Measurements from ENCODE around the gene RNF4.

The RNF4 gene

GRCh38 chr4:2489841-2490552 lies 21.1 kb downstream of the RNF4 start:
- TF ChIP-seq CTCF (conservative IDR thresholded peaks at IDR 0.05; ENCODE audit: low read length): no peak
- peak; percentile 23 for DNase-seq (ENCODE audit: low read depth)
- no peak overlapping the region for H3K4me3 ChIP-seq (ENCODE audit: low read length)

GRCh38 chr4:2492970-2493369 lies 24.1 kb downstream of the RNF4 start:
- no peak for DNase-seq (ENCODE audit: low read depth)
- no peak overlapping the region for H3K4me3 ChIP-seq (ENCODE audit: low read length)
- no peak for TF ChIP-seq CTCF (conservative IDR thresholded peaks at IDR 0.05; ENCODE audit: low read length)

- DNase-seq (ENCODE audit: low read depth): no peak
- H3K4me3 ChIP-seq (ENCODE audit: low read length): no peak overlapping the region
- no peak for TF ChIP-seq CTCF (conservative IDR thresholded peaks at IDR 0.05; ENCODE audit: low read length)
These were observed 26.1 kb downstream of the RNF4 start for GRCh38 chr4:2494992-2495391.

GRCh38 chr4:2497324-2497723 lies 28.4 kb downstream of the RNF4 start:
- DNase-seq (ENCODE audit: low read depth): no peak
- no peak for TF ChIP-seq CTCF (conservative IDR thresholded peaks at IDR 0.05; ENCODE audit: low read length)
- H3K4me3 ChIP-seq (ENCODE audit: low read length): no peak overlapping the region

- no peak for DNase-seq (ENCODE audit: low read depth)
- no peak for TF ChIP-seq CTCF (conservative IDR thresholded peaks at IDR 0.05; ENCODE audit: low read length)
These were observed 29.0 kb downstream of the RNF4 start for GRCh38 chr4:2497931-2498330.

GRCh38 chr4:2500547-2500946 lies 31.6 kb downstream of the RNF4 start:
- no peak overlapping the region for H3K4me3 ChIP-seq (ENCODE audit: low read length)
- no peak for DNase-seq (ENCODE audit: low read depth)

More at GRCh38 chr4:2497931-2498330, 29.0 kb downstream of the RNF4 start:
- H3K4me3 ChIP-seq (ENCODE audit: low read length): no peak overlapping the region

More at GRCh38 chr4:2500547-2500946, 31.6 kb downstream of the RNF4 start:
- TF ChIP-seq CTCF (conservative IDR thresholded peaks at IDR 0.05; ENCODE audit: low read length): no peak

Measured in AG10803 (cell line).